Lung (tissue), 12 donors: ENCODE measurements around the gene GRIK2. TPM values are rescaled to one million over a fixed set of nuclear protein-coding genes. Genes with fewer than 3 reads are reported as not detected.

Experiments
- ATAC-seq: fragments of 200-7000 bp; cut with Tn5 transposase; one replicate; pipeline ENCODE4 v1.9.1; 2020; ENCODE audit warnings: moderate number of reproducible peaks; ENCODE audit not compliant: insufficient read depth, low FRiP score
- DNase-seq, 3 donors: peaks; one replicate each; pipeline ENCODE4 v3.0.0-alpha.2; 2013 to 2017
- H3K27ac ChIP-seq, 2 donors: one replicate each; pipeline ENCODE4 v1.5.1; 2013; ENCODE audit warnings: mild to moderate bottlenecking in 2 of 2, moderate library complexity in 2 of 2, control low read depth in 1 of 2, inconsistent platforms in 1 of 2, low read depth in 1 of 2, low read length in 1 of 2
- H3K27me3 ChIP-seq, 3 donors: one replicate each; pipeline ENCODE4 v1.5.1; 2013; ENCODE audit warnings: low read length in 2 of 3; ENCODE audit not compliant: control insufficient read depth in 3 of 3, insufficient read depth in 3 of 3
- H3K36me3 ChIP-seq, 4 donors: one replicate each; pipeline ENCODE4 v1.5.1; 2013; ENCODE audit warnings: low read length in 4 of 4, mild to moderate bottlenecking in 1 of 4, moderate library complexity in 1 of 4; ENCODE audit not compliant: control insufficient read depth in 4 of 4, insufficient read depth in 4 of 4
- H3K4me1 ChIP-seq, 5 donors: one replicate each; pipeline ENCODE4 v1.5.1; 2013; ENCODE audit warnings: low read length in 5 of 5, mild to moderate bottlenecking in 2 of 5, moderate library complexity in 1 of 5; ENCODE audit not compliant: control insufficient read depth in 5 of 5, insufficient read depth in 5 of 5
- H3K4me3 ChIP-seq: one replicate; pipeline ENCODE4 v1.5.1; 2013; ENCODE audit warnings: mild to moderate bottlenecking, control low read depth, moderate library complexity
- H3K9ac ChIP-seq, 2 donors: one replicate each; pipeline ENCODE4 v1.5.1; 2013; ENCODE audit warnings: low read length in 2 of 2, control low read depth in 1 of 2; ENCODE audit not compliant: insufficient read depth in 1 of 2
- H3K9me3 ChIP-seq, 4 donors: one replicate each; pipeline ENCODE4 v1.5.1; 2013; ENCODE audit warnings: low read length in 3 of 4, mild to moderate bottlenecking in 1 of 4, moderate library complexity in 1 of 4; ENCODE audit not compliant: control insufficient read depth in 4 of 4, insufficient read depth in 3 of 4
- WGBS, 2 donors: extraction: QIAGEN DNeasy Blood & Tissue Kit; methylation state at CpG; one replicate each; pipeline ENCODE4 v1.1.7; 2013; 5-methylcytosine and 5-hydroxymethylcytosine counted together
- polyA plus RNA-seq, 2 donors: library from polyadenylated mRNA; stranded (reverse); fragments of 200-250 nt; gene quantifications; one replicate each; pipeline ENCODE4 v1.2.1, GENCODE V29; 2013
- total RNA-seq, 2 donors: library from RNA; depleted of rRNA in 1 of 2; stranded (reverse); fragments of >200 nt in 1 of 2; gene quantifications; one replicate each; pipeline ENCODE4 v1.2.1, GENCODE V29; 2014 to 2021
- TF ChIP-seq, protein P1 (sequence below): IDR thresholded peaks from 2 replicates; pipeline ENCODE4 v1.5.1; 2012; ENCODE audit warnings: mild to moderate bottlenecking; ENCODE audit errors: control extremely low read depth, extremely low read depth
- donor health status: control.
- donor health status: control.
- donor health status: Bipolar disorder and iron deficiency.
- donor health status: healthy.
- donor health status: DM: yes; HTN: yes; CAD: no.

The GRIK2 gene
- total and polyA plus RNA-seq, 4 donors = 0.09 to 5.1 (median 0.67) TPM

- WGBS, 2 donors = 81 to 87% methylated on average over 5 of the region's 5 CpGs
- no peak for ATAC-seq
- H3K9me3 ChIP-seq = no peaks in the 10 kb centered on the region
- no peak for DNase-seq
- TF ChIP-seq, protein P1, sequence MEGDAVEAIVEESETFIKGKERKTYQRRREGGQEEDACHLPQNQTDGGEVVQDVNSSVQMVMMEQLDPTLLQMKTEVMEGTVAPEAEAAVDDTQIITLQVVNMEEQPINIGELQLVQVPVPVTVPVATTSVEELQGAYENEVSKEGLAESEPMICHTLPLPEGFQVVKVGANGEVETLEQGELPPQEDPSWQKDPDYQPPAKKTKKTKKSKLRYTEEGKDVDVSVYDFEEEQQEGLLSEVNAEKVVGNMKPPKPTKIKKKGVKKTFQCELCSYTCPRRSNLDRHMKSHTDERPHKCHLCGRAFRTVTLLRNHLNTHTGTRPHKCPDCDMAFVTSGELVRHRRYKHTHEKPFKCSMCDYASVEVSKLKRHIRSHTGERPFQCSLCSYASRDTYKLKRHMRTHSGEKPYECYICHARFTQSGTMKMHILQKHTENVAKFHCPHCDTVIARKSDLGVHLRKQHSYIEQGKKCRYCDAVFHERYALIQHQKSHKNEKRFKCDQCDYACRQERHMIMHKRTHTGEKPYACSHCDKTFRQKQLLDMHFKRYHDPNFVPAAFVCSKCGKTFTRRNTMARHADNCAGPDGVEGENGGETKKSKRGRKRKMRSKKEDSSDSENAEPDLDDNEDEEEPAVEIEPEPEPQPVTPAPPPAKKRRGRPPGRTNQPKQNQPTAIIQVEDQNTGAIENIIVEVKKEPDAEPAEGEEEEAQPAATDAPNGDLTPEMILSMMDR = no peak
- no peaks in the 10 kb centered on the region for H3K27me3 ChIP-seq
- H3K36me3 ChIP-seq = no peaks in the 10 kb centered on the region
- H3K27ac ChIP-seq = no peak overlapping the region
- no peak overlapping the region for H3K4me3 ChIP-seq
- no peaks in the 10 kb centered on the region for H3K4me1 ChIP-seq
- no peak overlapping the region for H3K9ac ChIP-seq
Observed at GRCh38 chr6:101605426-101605825, 211.9 kb downstream of the GRIK2 start.

- Histone ChIP-seq H3K36me3 (no peaks in the 10 kb centered on the region), H3K4me1 (no peaks in the 10 kb centered on the region), H3K27ac (no peak overlapping the region), H3K4me3 (no peak overlapping the region), H3K27me3 (no peaks in the 10 kb centered on the region), H3K9me3 (no peaks in the 10 kb centered on the region), H3K9ac (no peak overlapping the region)
- no peak for ATAC-seq
- DNase-seq = no peak
- TF ChIP-seq, protein P1 = no peak
Observed at GRCh38 chr6:101605874-101606273, 212.4 kb downstream of the GRIK2 start.

DNA sequence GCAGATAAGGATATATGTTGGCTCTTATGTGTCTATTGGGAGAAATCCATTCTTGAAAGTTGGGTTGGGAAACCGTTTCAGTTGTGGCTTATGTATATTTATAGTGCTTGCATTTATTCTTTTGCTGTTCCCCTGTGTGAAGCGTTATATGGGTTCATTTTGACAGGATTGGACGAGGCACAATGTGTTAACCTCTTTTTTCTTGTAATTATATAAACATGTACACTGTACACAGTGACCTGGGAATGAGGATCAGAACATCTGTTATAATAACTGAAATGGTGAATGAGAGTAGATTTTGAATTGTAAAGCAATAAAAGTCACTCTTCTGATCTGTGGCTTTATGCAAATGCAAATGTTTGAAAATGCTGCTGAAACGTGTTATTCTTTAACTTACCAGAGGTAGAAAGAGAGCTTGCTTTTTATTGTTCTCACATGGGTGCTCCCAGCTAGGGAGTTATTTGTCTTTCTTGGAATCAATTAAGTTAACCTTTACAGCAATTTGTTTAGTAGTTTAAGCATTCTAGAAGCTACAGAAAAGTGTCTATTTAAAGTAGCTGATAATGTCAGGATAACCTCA, 213.7 kb downstream of the GRIK2 start:
- Histone ChIP-seq H3K4me3 (no peak overlapping the region), H3K36me3 (no peaks in the 10 kb centered on the region), H3K4me1 (no peaks in the 10 kb centered on the region), H3K27me3 (no peaks in the 10 kb centered on the region), H3K27ac (no peak overlapping the region), H3K9me3 (no peaks in the 10 kb centered on the region), H3K9ac (no peak overlapping the region)
- ATAC-seq (no peak), DNase-seq (no peak)
- WGBS, 2 donors = 58 to 64% methylated on average over 4 of the region's 4 CpGs
- TF ChIP-seq, protein P1 = no peak

DNA sequence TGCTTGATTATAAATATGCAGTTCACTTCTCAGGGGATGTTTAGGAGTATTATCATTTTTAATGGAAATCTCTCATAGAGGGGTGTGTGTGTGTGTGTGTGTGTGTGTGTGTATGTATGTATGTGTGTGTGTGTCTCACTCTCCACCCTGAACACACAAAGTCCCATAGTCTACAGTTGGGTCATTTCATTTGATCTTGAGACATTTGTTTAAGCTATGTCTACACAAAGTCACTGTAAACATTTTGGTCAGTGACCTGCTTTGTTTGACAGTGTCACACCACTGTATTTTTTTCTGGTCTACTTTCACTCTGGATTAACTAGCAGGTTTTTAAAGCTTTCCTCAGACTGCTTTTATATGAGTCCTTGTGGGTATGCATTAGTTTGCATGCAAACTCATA, 215.2 kb downstream of the GRIK2 start:
- H3K27me3 ChIP-seq = no peaks in the 10 kb centered on the region
- no peak overlapping the region for H3K4me3 ChIP-seq
- DNase-seq (no peak), ATAC-seq (no peak)
- TF ChIP-seq, protein P1 = no peak
- no peaks in the 10 kb centered on the region for H3K36me3 ChIP-seq
- no peaks in the 10 kb centered on the region for H3K9me3 ChIP-seq
- H3K4me1 ChIP-seq = no peaks in the 10 kb centered on the region
- H3K27ac ChIP-seq = no peak overlapping the region
- no peak overlapping the region for H3K9ac ChIP-seq
